SK-N-SH treated with all-trans-retinoic acid at 6 μM for 48 hours (cell line): ENCODE data around the gene STX3.

Source experiments
- CSRNP3 ChIP-seq: fragments of 250-450 bp; sonication (Bioruptor Pico); IDR thresholded peaks from 2 replicates; pipeline ENCODE4 v1.5.1; 2021; ENCODE audit warnings: mild to moderate bottlenecking, moderate library complexity
- RARB ChIP-seq: fragments of 250-450 bp; sonication (Bioruptor Pico); IDR thresholded peaks from 2 replicates; pipeline ENCODE4 v1.8.0; 2021; ENCODE audit warnings: mild to moderate bottlenecking, moderate library complexity
- TCF4 ChIP-seq: fragments of 250-450 bp; sonication (Bioruptor Pico); IDR thresholded peaks from 2 replicates; pipeline ENCODE4 v1.8.0; 2021; ENCODE audit warnings: mild to moderate bottlenecking, moderate library complexity, borderline replicate concordance
- ZFP3 ChIP-seq: fragments of 250-450 bp; sonication (Bioruptor Pico); IDR thresholded peaks from 2 replicates; pipeline ENCODE4 v1.5.0; 2020; ENCODE audit warnings: mild to moderate bottlenecking, moderate library complexity
- ZNF70 ChIP-seq: fragments of 450-650 bp; formaldehyde crosslinking; IDR thresholded peaks from 2 replicates; pipeline ENCODE4 v1.5.0; 2020; ENCODE audit warnings: mild to moderate bottlenecking, moderate library complexity

GRCh38 chr11:59845399-59845798, 90.2 kb downstream of the STX3 start, which contains the start of gene CBLIF:
- TF ChIP-seq RARB (CRISPR knock-in tag) (no peak), ZFP3 (CRISPR knock-in tag) (no peak), ZNF70 (CRISPR knock-in tag) (no peak), TCF4 (CRISPR knock-in tag) (no peak), CSRNP3 (CRISPR knock-in tag) (no peak)
